Posterior cingulate gyrus (tissue), 11 donors: Measurements from ENCODE around the gene SLC17A7.
A peak's percentile ranks its signal among the peaks of the same experiment; 100 is the strongest.
"Not testable (repeated sequence)": the region's sequence is repeated elsewhere in the genome, so short reads cannot be mapped to it uniquely, and the experiment has no call there.

Experiments used
- DNase-seq, 10 donors: peaks; one replicate each; pipeline versions ENCODE4 v3.0.0 to v3.0.0-alpha.2; 2020 to 2021; ENCODE audit warnings: mixed read lengths in 3 of 10
- intact Hi-C: fragments of 100-400 bp; cut with DNase I; formaldehyde crosslinking; loops from one replicate; pipeline ENCODE4 v1.15.1; 2023

Gene SLC17A7

GRCh38 chr19:49472936-49473335, 31.6 kb upstream of the SLC17A7 start:
- intact Hi-C loops = no loop called here
- DNase-seq = no peak

GRCh38 chr19:49470615-49470978, 29.3 kb upstream of the SLC17A7 start:
- intact Hi-C loops = no loop called here
- no peak for DNase-seq

- DNase-seq = no peak
- intact Hi-C loops = no loop called here
Measured at GRCh38 chr19:49469828-49470614, 28.7 kb upstream of the SLC17A7 start.

GRCh38 chr19:49468746-49469447, 27.6 kb upstream of the SLC17A7 start:
- no peak for DNase-seq
- intact Hi-C loops = no loop called here

- no peak for DNase-seq
- intact Hi-C loops = no loop called here
Measured at GRCh38 chr19:49468199-49468598, 26.9 kb upstream of the SLC17A7 start.

- intact Hi-C loops = no loop called here
Measured at GRCh38 chr19:49465371-49465770, 24.0 kb upstream of the SLC17A7 start.

GRCh38 chr19:49463960-49464740, 22.8 kb upstream of the SLC17A7 start:
- no peak for DNase-seq

More at GRCh38 chr19:49465371-49465770, 24.0 kb upstream of the SLC17A7 start:
- DNase-seq = no peak

GRCh38 chr19:49462492-49462891, 21.2 kb upstream of the SLC17A7 start:
- intact Hi-C loops = no loop called here
- DNase-seq = no peak

More at GRCh38 chr19:49463960-49464740, 22.8 kb upstream of the SLC17A7 start:
- intact Hi-C loops = no loop called here

GRCh38 chr19:49461656-49462055, 20.3 kb upstream of the SLC17A7 start:
- no peak for DNase-seq
- intact Hi-C loops = no loop called here

GRCh38 chr19:49461130-49461529, 19.8 kb upstream of the SLC17A7 start:
- intact Hi-C loops, DNase-seq: not testable (repeated sequence)

GRCh38 chr19:49459388-49459787, 18.1 kb upstream of the SLC17A7 start:
- intact Hi-C loops = no loop called here
- DNase-seq = no peak

GRCh38 chr19:49458567-49458903, 17.2 kb upstream of the SLC17A7 start:
- DNase-seq = no peak
- intact Hi-C loops = no loop called here

GRCh38 chr19:49456326-49456725, 15.0 kb upstream of the SLC17A7 start:
- no peak for DNase-seq
- intact Hi-C loops = no loop called here

- DNase-seq = no peak
- intact Hi-C loops = no loop called here
Measured at GRCh38 chr19:49455773-49456172, 14.4 kb upstream of the SLC17A7 start.

GRCh38 chr19:49453757-49454240, 12.5 kb upstream of the SLC17A7 start:
- intact Hi-C loops = loop anchor here (5.0 kb wide), 1 partner anchor 44 kb away; the partner anchor contains the start of gene RPS11
- DNase-seq = no peak

- DNase-seq = peak; percentile 97 to 100 (median 99)
- intact Hi-C loops = loop anchor here (5.0 kb wide), 1 partner anchor 44 kb away; the partner anchor contains the start of gene RPS11
Measured at GRCh38 chr19:49453013-49453756, 11.9 kb upstream of the SLC17A7 start, which contains the start of gene ALDH16A1. ALDH16A1 (plus strand) TSS chr19:49453225; CDS start chr19:49453332, 107 bp downstream.

- peak; percentile 92 to 99 (median 96) for DNase-seq
- intact Hi-C loops = loop anchor here (5.0 kb wide), 1 partner anchor 46 kb away; the partner anchor contains the start of gene RPS11
Measured at GRCh38 chr19:49451430-49452181, 10.3 kb upstream of the SLC17A7 start, which contains the start of gene PIH1D1. PIH1D1 (minus strand) TSS chr19:49451814; CDS start chr19:49451574, 240 bp downstream.

- intact Hi-C loops = loop anchor here (5.0 kb wide), 1 partner anchor 47 kb away; the partner anchor contains the start of gene RPS11
- DNase-seq = no peak
Measured at GRCh38 chr19:49450405-49450804, 9.1 kb upstream of the SLC17A7 start.

- DNase-seq = no peak
- intact Hi-C loops = no loop called here
Measured at GRCh38 chr19:49448432-49448786, 7.1 kb upstream of the SLC17A7 start.
